GM23338 (cell line): ENCODE results near the gene PNMA1. TPM values are rescaled to one million over a fixed set of nuclear protein-coding genes. Genes with fewer than 3 reads are reported as not detected.

Experiments
- ATAC-seq: fragments of 200-7000 bp; cut with Tn5 transposase; 3 replicates; pipeline ENCODE4 v1.9.1; 2020
- DNase-seq: peaks from one replicate; pipeline ENCODE4 v3.0.0-alpha.2; 2015; ENCODE audit warnings: low spot score
- H2AFZ ChIP-seq: fragments of 200-600 bp; sonication (generic); 2 replicates; pipeline ENCODE4 v1.8.0; 2016; ENCODE audit warnings: antibody characterized with exemption, mild to moderate bottlenecking, moderate library complexity
- H3F3A ChIP-seq: fragments of 200-600 bp; sonication (generic); replicated peaks from 2 replicates; pipeline ENCODE4 v1.8.0; 2017; ENCODE audit warnings: antibody characterized with exemption, mixed run types, low read depth
- H3K27ac ChIP-seq: fragments of 200-600 bp; sonication (generic); 2 replicates; pipeline ENCODE4 v1.6.1; 2016; ENCODE audit warnings: low read depth
- H3K27me3 ChIP-seq: fragments of 200-600 bp; sonication (generic); 2 replicates; pipeline ENCODE4 v1.8.0; 2016; ENCODE audit warnings: mild to moderate bottlenecking, mixed run types, moderate library complexity; ENCODE audit not compliant: insufficient read depth
- H3K36me3 ChIP-seq: fragments of 200-600 bp; sonication (generic); 2 replicates; pipeline ENCODE4 v1.8.0; 2016; ENCODE audit warnings: mild to moderate bottlenecking; ENCODE audit not compliant: insufficient read depth
- H3K4me1 ChIP-seq: fragments of 200-600 bp; sonication (generic); 2 replicates; pipeline ENCODE4 v1.8.0; 2016; ENCODE audit warnings: mild to moderate bottlenecking, moderate library complexity; ENCODE audit not compliant: insufficient read depth
- H3K4me2 ChIP-seq: fragments of 200-600 bp; sonication (generic); 2 replicates; pipeline ENCODE4 v1.7.1; 2017; ENCODE audit warnings: mixed run types
- H3K4me3 ChIP-seq: fragments of 200-600 bp; sonication (generic); 2 replicates; pipeline ENCODE4 v1.6.1; 2016; ENCODE audit warnings: mixed run types
- H3K79me2 ChIP-seq: fragments of 200-600 bp; sonication (generic); replicated peaks from 2 replicates; pipeline ENCODE4 v1.8.0; 2017; ENCODE audit warnings: mild to moderate bottlenecking; ENCODE audit not compliant: insufficient read depth
- H3K9me2 ChIP-seq: fragments of 200-600 bp; sonication (generic); 2 replicates; pipeline ENCODE4 v1.8.0; 2017; ENCODE audit not compliant: insufficient read depth
- H4K20me1 ChIP-seq: fragments of 200-600 bp; sonication (generic); replicated peaks from 2 replicates; pipeline ENCODE4 v1.8.0; 2017; ENCODE audit warnings: mild to moderate bottlenecking; ENCODE audit not compliant: insufficient read depth
- H3K27ac Mint-ChIP-seq: 2 replicates; pipeline ENCODE4 v1.8.0; 2020; ENCODE audit warnings: inconsistent platforms, mild to moderate bottlenecking, moderate library complexity, mixed read lengths
- H3K27me3 Mint-ChIP-seq: 3 replicates; pipeline ENCODE4 v1.8.0; 2022; ENCODE audit warnings: low read depth, mild to moderate bottlenecking, moderate library complexity, mixed read lengths, inconsistent platforms; ENCODE audit not compliant: insufficient read depth, poor library complexity
- H3K36me3 Mint-ChIP-seq: 3 replicates; pipeline ENCODE4 v1.8.0; 2021; ENCODE audit warnings: low read depth, mild to moderate bottlenecking, inconsistent platforms, moderate library complexity, mixed read lengths
- H3K4me1 Mint-ChIP-seq: 3 replicates; pipeline ENCODE4 v1.8.0; 2020; ENCODE audit warnings: mild to moderate bottlenecking, inconsistent platforms, mixed read lengths
- H3K4me3 Mint-ChIP-seq: 3 replicates; pipeline ENCODE4 v1.8.0; 2021; ENCODE audit warnings: moderate library complexity, mild to moderate bottlenecking, inconsistent platforms, mixed read lengths
- H3K9me3 Mint-ChIP-seq: 3 replicates; pipeline ENCODE4 v1.8.0; 2020; ENCODE audit warnings: moderate library complexity, mild to moderate bottlenecking, inconsistent platforms, mixed read lengths
- CREB1 ChIP-seq: fragments of 250-450 bp; sonication (Bioruptor Pico); IDR thresholded peaks from 2 replicates; pipeline ENCODE4 v1.5.0; 2020; ENCODE audit warnings: low read depth, mild to moderate bottlenecking, moderate library complexity
- EZH2phosphoT487 ChIP-seq: fragments of 200-600 bp; sonication (generic); IDR thresholded peaks from one replicate; pipeline ENCODE4 v1.8.1; 2018; ENCODE audit warnings: antibody characterized with exemption; ENCODE audit not compliant: unreplicated experiment
- JUNB ChIP-seq: IDR thresholded peaks from one replicate; pipeline ENCODE4 v1.6.1; 2016; ENCODE audit warnings: antibody characterized with exemption; ENCODE audit not compliant: unreplicated experiment
- REST ChIP-seq: IDR thresholded peaks from one replicate; pipeline ENCODE4 v1.6.1; 2018; ENCODE audit warnings: antibody characterized with exemption; ENCODE audit not compliant: unreplicated experiment
- STAT1 ChIP-seq: IDR thresholded peaks from one replicate; pipeline ENCODE4 v1.6.1; 2016; ENCODE audit warnings: antibody characterized with exemption; ENCODE audit not compliant: unreplicated experiment
- ZNF114 ChIP-seq: fragments of 250-450 bp; sonication (Bioruptor Pico); IDR thresholded peaks from 2 replicates; pipeline ENCODE4 v1.5.0; 2020; ENCODE audit warnings: mild to moderate bottlenecking, moderate library complexity
- ZNF331 ChIP-seq: fragments of 250-450 bp; sonication (Bioruptor Pico); IDR thresholded peaks from 2 replicates; pipeline ENCODE4 v1.5.0; 2020; ENCODE audit warnings: low read depth, mild to moderate bottlenecking, moderate library complexity
- polyA plus RNA-seq: library from polyadenylated mRNA; unstranded; fragments of >200 nt; fragmentation: Nextera tagmentation; extraction: Ambion mirVana; gene quantifications from 2 replicates; pipeline ENCODE4 v1.2.1, GENCODE V29; 2016
- total RNA-seq: library from RNA; depleted of rRNA; stranded (reverse); fragments of >200 nt; shearing (Covaris generic); gene quantifications from 2 replicates; pipeline ENCODE4 v1.2.3, GENCODE V29; 2014
- TF ChIP-seq, protein P1 (sequence below), 2 experiments: fragments of 200-600 bp in 1 of 2; sonication (generic) in 1 of 2; conservative IDR thresholded peaks; 2 replicates each; pipeline versions ENCODE4 v1.5.1 to v1.6.1; 2016 to 2017; ENCODE audit warnings: antibody characterized with exemption in 2 of 2, low read depth in 2 of 2, mild to moderate bottlenecking in 2 of 2, moderate library complexity in 1 of 2
- TF ChIP-seq, protein P2 (sequence below): IDR thresholded peaks from 2 replicates; pipeline ENCODE4 v1.6.1; 2016; ENCODE audit warnings: antibody characterized with exemption

The PNMA1 gene
- total and polyA plus RNA-seq, 2 experiments from 2014 or later: 18.2 to 32.9 TPM

DNA sequence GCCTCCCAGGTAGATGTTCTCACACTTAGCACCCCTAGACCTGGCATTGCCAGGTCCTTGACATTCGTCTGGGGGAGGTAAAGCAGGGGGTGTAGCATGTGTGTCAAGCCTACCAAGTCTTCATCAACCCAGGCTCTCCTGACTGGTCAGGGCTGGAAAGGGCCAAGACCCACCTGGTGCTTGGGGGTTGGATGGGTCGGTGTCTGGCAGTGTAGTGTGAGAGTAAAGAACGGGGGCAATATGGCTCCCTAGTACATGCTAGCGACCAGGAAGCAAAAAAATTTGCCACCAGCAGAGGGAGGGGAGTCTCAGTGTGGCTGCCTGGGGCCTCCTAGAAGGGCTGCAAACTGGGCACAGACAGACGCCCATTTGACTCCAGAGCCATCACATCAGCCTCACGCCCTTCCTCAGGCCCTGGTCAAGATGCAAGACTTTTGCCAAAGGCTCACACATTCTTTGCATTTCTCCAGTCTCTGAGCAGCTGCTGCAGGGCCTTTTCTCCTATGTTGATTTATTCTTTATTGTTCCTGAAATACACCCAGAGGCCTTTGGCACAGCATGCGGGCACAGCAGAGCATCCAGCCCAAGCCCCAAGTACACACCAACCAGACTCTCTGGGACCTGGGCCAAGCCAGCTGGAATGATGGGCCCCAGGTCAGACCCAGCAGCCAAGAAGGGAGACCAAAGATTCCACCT is 38.3 kb upstream of the PNMA1 start:
- peak overlapping the region; percentile 54; the same call in 1 of the 2 replicates for H3K27ac Mint-ChIP-seq
- Histone ChIP-seq H3K4me2 (no peak overlapping the region), H3K4me3 (no peak overlapping the region), H4K20me1 (peaks cover 18% of the 10 kb centered on the region), H2AFZ (no peak overlapping the region), H3K4me1 (peaks cover 10% of the 10 kb centered on the region), H3K27ac (no peak overlapping the region), H3K9me2 (0 out of 2 replicates have a peak, but pooled peaks cover 5% of the 10 kb centered on the region), H3K27me3 (no peaks in the 10 kb centered on the region), H3K79me2 (peaks cover 58% of the 10 kb centered on the region), H3F3A (no peaks in the 10 kb centered on the region), H3K36me3 (no peaks in the 10 kb centered on the region)
- TF ChIP-seq JUNB (no peak), ZNF114 (CRISPR knock-in tag) (no peak)
- TF ChIP-seq, protein P1, sequence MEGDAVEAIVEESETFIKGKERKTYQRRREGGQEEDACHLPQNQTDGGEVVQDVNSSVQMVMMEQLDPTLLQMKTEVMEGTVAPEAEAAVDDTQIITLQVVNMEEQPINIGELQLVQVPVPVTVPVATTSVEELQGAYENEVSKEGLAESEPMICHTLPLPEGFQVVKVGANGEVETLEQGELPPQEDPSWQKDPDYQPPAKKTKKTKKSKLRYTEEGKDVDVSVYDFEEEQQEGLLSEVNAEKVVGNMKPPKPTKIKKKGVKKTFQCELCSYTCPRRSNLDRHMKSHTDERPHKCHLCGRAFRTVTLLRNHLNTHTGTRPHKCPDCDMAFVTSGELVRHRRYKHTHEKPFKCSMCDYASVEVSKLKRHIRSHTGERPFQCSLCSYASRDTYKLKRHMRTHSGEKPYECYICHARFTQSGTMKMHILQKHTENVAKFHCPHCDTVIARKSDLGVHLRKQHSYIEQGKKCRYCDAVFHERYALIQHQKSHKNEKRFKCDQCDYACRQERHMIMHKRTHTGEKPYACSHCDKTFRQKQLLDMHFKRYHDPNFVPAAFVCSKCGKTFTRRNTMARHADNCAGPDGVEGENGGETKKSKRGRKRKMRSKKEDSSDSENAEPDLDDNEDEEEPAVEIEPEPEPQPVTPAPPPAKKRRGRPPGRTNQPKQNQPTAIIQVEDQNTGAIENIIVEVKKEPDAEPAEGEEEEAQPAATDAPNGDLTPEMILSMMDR (conservative IDR thresholded peaks at IDR 0.05; ENCODE audit: low read depth in 2 of 2): peak; percentile 14 to 28; a peak in 1 of 4 replicates
- H3K36me3 Mint-ChIP-seq: no peaks in the 10 kb centered on the region
- H3K4me3 Mint-ChIP-seq: no peak overlapping the region
- peak; percentile 18 for ATAC-seq
- peaks cover 65% of the 10 kb centered on the region for H3K4me1 Mint-ChIP-seq
- peak; percentile 55 for DNase-seq
- no peaks in the 10 kb centered on the region; the same call in 2 of the 3 replicates for H3K9me3 Mint-ChIP-seq
- peaks cover 18% of the 10 kb centered on the region for H3K27me3 Mint-ChIP-seq

DNA sequence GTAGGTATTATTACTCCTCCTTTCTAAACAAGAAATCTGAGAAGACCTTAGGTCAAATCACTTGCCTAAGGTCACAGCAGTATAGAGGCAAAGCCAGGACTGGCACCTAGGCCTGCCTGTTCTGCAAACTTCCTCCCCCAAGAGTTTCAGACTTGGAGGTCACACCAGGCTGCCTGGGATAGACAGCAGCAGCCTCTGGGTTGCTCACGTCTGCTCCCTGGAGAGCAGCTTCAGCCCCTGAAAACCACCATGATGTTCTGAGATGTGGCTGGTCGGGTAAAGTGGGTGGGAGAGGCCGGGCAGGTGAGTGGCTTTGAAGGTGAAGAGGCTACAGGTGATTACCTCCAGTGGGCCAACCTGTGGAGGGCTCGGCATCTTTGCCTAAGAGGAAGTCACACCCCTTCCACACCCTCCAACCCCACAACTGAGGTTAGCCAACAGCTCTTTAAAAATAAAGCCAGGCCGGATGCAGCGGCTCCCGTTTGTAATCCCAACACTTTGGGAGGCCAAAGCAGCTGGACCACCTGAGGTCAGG is 37.0 kb upstream of the PNMA1 start:
- Mint-ChIP-seq H3K4me3 (no peak overlapping the region), H3K9me3 (no peaks in the 10 kb centered on the region), H3K27me3 (peaks cover 12% of the 10 kb centered on the region), H3K36me3 (no peaks in the 10 kb centered on the region), H3K27ac (no peak overlapping the region), H3K4me1 (peaks cover 69% of the 10 kb centered on the region)
- TF ChIP-seq, protein P1 (conservative IDR thresholded peaks at IDR 0.05; ENCODE audit: low read depth in 2 of 2): no peak
- TF ChIP-seq STAT1 (no peak), EZH2phosphoT487 (no peak), CREB1 (CRISPR knock-in tag) (no peak), JUNB (no peak), REST (no peak), ZNF331 (CRISPR knock-in tag) (no peak)
- TF ChIP-seq, protein P2, sequence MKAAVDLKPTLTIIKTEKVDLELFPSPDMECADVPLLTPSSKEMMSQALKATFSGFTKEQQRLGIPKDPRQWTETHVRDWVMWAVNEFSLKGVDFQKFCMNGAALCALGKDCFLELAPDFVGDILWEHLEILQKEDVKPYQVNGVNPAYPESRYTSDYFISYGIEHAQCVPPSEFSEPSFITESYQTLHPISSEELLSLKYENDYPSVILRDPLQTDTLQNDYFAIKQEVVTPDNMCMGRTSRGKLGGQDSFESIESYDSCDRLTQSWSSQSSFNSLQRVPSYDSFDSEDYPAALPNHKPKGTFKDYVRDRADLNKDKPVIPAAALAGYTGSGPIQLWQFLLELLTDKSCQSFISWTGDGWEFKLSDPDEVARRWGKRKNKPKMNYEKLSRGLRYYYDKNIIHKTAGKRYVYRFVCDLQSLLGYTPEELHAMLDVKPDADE: no peak
- Histone ChIP-seq H2AFZ (no peak overlapping the region), H3K4me3 (no peak overlapping the region), H3F3A (peaks cover 3% of the 10 kb centered on the region; the same call in 1 of the 2 replicates), H4K20me1 (peaks cover 18% of the 10 kb centered on the region), H3K27ac (no peak overlapping the region), H3K4me2 (no peak overlapping the region), H3K36me3 (no peaks in the 10 kb centered on the region), H3K4me1 (peaks cover 19% of the 10 kb centered on the region), H3K79me2 (peaks cover 48% of the 10 kb centered on the region), H3K9me2 (0 out of 2 replicates have a peak, but pooled peaks cover 5% of the 10 kb centered on the region), H3K27me3 (no peaks in the 10 kb centered on the region)
- DNase-seq: no peak
- no peak for ATAC-seq
